ENCODE measurements around the gene PRICKLE4.

Gene PRICKLE4

DNA sequence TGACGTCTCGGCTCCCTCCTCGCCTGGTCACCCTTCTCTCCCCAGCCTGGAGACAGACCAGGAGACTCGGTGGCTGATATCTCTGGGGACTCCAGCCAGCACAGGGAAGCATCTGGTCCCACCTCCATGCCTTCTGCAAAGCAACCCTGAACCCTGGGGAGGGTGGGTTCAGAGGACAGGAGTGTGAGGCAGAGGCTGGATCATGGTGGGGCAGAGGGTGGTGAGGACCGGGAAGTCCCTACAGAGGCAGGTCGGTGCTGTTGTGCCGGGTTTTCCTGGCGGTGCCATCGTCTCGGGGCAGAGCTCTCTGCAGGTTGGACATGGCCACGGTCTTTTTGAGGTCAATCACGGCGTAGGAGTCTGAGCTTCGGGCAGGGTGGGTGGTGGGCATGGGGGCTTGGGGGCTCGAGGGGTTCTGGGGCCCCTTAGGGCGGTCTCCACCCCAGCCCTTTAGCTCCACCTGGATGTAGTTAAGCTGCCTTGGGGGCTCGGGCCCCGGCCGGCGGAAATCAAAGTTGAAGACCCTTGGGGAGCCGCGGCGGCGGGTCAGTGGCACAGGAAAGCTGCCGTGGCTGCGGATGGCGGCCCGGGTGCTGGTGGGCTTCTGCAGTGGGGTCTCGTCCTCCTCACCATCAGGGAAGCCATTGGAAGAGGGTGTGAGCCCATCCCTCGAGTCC, 10.1 kb upstream of the PRICKLE4 start:
- no peak for DNase-seq (ENCODE audit: low spot score)
- in situ Hi-C loops (cut with MboI; ENCODE audit: low pct_unique_long_range_greater_than_20kb, low sequenced_read_pairs, unreplicated experiment): no loop called here
- TF ChIP-seq, protein P1, sequence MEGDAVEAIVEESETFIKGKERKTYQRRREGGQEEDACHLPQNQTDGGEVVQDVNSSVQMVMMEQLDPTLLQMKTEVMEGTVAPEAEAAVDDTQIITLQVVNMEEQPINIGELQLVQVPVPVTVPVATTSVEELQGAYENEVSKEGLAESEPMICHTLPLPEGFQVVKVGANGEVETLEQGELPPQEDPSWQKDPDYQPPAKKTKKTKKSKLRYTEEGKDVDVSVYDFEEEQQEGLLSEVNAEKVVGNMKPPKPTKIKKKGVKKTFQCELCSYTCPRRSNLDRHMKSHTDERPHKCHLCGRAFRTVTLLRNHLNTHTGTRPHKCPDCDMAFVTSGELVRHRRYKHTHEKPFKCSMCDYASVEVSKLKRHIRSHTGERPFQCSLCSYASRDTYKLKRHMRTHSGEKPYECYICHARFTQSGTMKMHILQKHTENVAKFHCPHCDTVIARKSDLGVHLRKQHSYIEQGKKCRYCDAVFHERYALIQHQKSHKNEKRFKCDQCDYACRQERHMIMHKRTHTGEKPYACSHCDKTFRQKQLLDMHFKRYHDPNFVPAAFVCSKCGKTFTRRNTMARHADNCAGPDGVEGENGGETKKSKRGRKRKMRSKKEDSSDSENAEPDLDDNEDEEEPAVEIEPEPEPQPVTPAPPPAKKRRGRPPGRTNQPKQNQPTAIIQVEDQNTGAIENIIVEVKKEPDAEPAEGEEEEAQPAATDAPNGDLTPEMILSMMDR (IDR thresholded peaks at IDR 0.05; ENCODE audit: extremely low read depth, insufficient read depth, missing control alignments): no peak

DNA sequence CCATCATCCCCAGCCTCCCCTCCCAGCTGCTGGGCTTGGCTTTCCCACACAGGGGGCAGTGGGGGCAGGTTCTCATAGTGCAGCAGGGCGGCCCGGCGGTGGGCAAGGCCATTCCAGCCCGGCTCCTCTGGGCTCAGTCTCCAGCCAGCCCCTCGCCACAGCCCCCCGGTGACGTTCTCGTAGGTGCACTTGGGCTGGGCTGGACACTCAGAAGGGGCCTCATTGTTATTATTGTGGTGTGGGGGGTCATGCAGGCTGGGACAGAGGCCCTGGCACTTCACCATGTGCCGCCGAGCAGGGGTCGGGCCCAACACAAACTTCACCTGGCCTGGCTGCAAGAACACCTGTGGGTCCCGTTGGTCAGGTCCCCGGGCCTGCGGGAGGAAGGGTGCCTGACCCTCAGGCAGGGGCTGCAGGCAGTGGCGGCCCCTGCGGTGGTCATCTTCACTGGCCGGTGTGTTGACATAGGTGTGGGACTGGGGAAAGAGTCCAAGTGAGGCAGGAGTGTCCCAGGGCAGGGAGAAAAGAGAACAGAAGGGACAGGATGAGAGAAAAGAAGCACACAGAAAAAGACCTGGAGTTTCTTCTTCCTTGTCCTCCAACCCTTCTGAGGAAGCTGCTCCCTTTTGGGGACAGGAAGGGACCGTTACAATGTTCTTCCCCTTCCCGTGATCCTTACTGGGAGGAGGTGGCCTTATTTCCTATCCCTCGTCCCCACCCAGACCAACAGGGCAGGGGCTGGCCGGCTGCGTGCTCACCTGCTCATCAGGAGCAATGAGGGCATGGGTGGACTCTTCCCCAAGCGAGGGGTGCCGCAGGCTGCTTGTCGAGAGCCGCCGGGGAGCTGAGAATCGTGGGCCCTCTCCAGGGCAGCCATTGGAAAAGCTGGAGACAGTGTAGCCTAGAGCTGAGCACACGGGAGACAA, 9.3 kb upstream of the PRICKLE4 start:
- TF ChIP-seq, protein P1 (IDR thresholded peaks at IDR 0.05; ENCODE audit: extremely low read depth, insufficient read depth, missing control alignments): no peak
- in situ Hi-C loops (cut with MboI; ENCODE audit: low pct_unique_long_range_greater_than_20kb, low sequenced_read_pairs, unreplicated experiment): no loop called here
- no peak for DNase-seq (ENCODE audit: low spot score)

DNA sequence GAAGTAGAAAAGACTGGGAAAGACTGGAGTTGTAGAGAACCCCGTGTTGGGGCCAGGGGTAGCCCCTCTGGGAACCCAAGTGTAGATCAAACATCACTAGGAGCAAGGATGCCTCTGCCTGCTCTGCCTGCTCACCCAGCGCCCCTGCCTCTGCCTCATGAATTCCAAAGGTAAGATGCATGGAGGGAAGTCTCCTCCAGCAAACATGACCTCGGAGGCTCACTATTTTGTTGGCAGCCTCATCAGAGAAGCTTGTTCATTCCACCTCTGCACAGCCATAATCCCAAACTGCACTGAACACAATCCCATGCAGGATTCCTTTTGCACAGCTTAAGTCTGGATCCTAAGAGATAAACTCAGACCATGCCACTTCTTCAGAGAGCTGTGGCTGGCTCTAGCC, 5.7 kb upstream of the PRICKLE4 start:
- in situ Hi-C loops (cut with MboI; ENCODE audit: low pct_unique_long_range_greater_than_20kb, low sequenced_read_pairs, unreplicated experiment): no loop called here
- no peak for DNase-seq (ENCODE audit: low spot score)
- TF ChIP-seq, protein P1 (IDR thresholded peaks at IDR 0.05; ENCODE audit: extremely low read depth, insufficient read depth, missing control alignments): no peak

DNA sequence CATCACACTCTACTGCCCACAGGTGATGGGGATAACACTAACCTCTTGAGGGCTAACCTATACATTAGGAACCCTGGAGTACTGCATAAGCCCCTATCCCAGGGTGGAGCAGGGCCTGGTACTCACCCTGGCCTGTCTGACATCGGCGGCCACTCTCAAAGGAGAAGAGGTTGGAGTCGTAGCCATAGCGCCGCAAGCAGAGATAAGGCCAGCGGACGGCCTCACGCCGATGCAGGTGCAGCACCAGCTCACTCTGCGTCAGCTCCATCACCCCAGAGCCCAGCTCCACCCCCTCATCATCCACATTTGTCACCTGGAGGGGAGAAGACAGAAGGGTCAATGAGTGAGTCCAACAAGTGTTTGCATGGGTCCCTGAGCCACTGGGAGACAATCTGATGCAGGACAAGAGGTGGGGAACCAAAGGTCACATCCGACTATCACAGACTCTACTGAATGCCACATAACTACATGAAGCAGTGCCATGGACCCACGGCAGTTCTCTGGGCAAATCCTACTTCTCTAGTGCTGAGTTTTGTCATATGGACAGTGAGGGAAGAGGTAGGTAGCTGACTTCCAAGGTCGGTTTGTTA, 5.2 kb upstream of the PRICKLE4 start:
- TF ChIP-seq, protein P1 (IDR thresholded peaks at IDR 0.05; ENCODE audit: extremely low read depth, insufficient read depth, missing control alignments): no peak
- in situ Hi-C loops (cut with MboI; ENCODE audit: low pct_unique_long_range_greater_than_20kb, low sequenced_read_pairs, unreplicated experiment): no loop called here
- no peak for DNase-seq (ENCODE audit: low spot score)

DNA sequence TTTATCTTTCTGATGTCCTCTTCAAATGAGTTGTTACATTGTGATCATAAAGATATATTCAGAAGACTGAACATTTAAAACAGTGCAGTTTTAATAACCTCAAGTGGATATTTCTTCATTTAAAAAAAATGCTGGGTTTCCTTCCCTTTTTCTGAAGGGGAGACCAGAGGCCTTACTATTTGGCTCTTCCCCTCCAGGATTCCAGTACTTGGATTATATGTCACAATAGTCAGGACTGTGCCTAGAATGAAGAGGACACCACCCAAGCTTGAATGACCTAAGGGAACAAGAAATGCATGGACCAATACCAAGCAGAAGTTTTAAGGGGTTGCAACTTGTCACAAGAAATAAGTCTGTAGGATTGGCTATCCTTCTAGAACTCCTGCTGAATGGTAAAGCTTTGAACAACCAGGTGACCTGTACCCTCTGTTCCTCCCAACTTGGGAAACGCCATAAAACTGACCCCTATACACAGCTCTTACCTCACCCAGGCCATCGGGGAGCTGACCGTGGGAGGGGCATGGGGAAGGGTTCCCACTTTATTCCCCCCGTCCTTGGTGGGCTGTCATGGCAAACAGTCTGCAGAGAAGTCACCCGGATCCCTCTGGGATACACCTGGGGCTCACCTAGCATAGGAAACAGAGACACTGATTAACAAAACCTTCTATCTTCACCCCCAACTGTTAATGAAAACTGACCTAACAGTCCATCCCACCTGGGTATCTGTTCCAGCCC, 2.9 kb upstream of the PRICKLE4 start:
- no peak for DNase-seq (ENCODE audit: low spot score)
- in situ Hi-C loops (cut with MboI; ENCODE audit: low pct_unique_long_range_greater_than_20kb, low sequenced_read_pairs, unreplicated experiment): no loop called here
- TF ChIP-seq, protein P1 (IDR thresholded peaks at IDR 0.05; ENCODE audit: extremely low read depth, insufficient read depth, missing control alignments): no peak

DNA sequence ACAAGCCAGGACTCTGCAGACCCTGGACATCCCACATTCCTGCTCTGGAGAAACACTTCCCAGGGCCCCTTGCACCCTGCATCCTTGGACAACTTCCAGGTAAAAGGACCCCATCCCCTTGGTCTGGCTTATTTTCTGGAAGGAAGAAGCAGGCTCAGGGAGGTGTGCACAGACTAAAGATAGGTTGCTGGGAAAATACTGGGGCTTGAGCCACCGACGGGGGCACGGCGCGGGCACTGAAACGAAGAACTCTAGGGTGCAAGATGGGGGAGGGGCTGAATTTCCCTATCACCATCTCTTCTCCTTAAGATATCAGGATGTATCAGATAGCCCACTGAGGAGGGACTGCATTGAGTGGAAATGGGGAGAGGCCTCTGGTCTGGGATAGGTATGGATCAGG, 1.7 kb upstream of the PRICKLE4 start:
- TF ChIP-seq, protein P1 (IDR thresholded peaks at IDR 0.05; ENCODE audit: extremely low read depth, insufficient read depth, missing control alignments): no peak
- in situ Hi-C loops (cut with MboI; ENCODE audit: low pct_unique_long_range_greater_than_20kb, low sequenced_read_pairs, unreplicated experiment): no loop called here
- peak; percentile 9 for DNase-seq (ENCODE audit: low spot score)
